GM19324 (cell line): ENCODE measurements around the gene XPC.

Experiments used
- ATAC-seq: cut with Tn5 transposase; IDR thresholded peaks from one replicate; pipeline ENCODE4 v1.9.1; 2021; ENCODE audit warnings: mild to moderate bottlenecking, moderate library complexity; ENCODE audit not compliant: unreplicated experiment, low FRiP score

Gene XPC

GRCh38 chr3:14150491-14151230, 27.7 kb downstream of the XPC start:
- no peak for ATAC-seq

GRCh38 chr3:14150078-14150477, 28.3 kb downstream of the XPC start:
- no peak for ATAC-seq

- ATAC-seq: no peak
Measured at GRCh38 chr3:14148041-14148985, 30.1 kb downstream of the XPC start.

GRCh38 chr3:14147617-14148016, 30.8 kb downstream of the XPC start:
- no peak for ATAC-seq

- no peak for ATAC-seq
Measured at GRCh38 chr3:14147066-14147435, 31.4 kb downstream of the XPC start.

- no peak for ATAC-seq
Measured at GRCh38 chr3:14146381-14147065, 31.9 kb downstream of the XPC start.

- ATAC-seq: no peak
Measured at GRCh38 chr3:14145670-14146380, 32.6 kb downstream of the XPC start.

- no peak for ATAC-seq
Measured at GRCh38 chr3:14145236-14145635, 33.2 kb downstream of the XPC start.

GRCh38 chr3:14144423-14145075, 33.9 kb downstream of the XPC start:
- ATAC-seq: peak; percentile 74

- ATAC-seq: no peak
Measured at GRCh38 chr3:14143271-14144225, 34.9 kb downstream of the XPC start.

GRCh38 chr3:14142567-14143270, 35.7 kb downstream of the XPC start:
- ATAC-seq: no peak

GRCh38 chr3:14141602-14142341, 36.6 kb downstream of the XPC start:
- ATAC-seq: no peak

- ATAC-seq: no peak
Measured at GRCh38 chr3:14141144-14141543, 37.3 kb downstream of the XPC start.

GRCh38 chr3:14140668-14141067, 37.7 kb downstream of the XPC start:
- no peak for ATAC-seq

- ATAC-seq: no peak
Measured at GRCh38 chr3:14139771-14140170, 38.6 kb downstream of the XPC start.

- ATAC-seq: no peak
Measured at GRCh38 chr3:14138878-14139655, 39.3 kb downstream of the XPC start.
